A673 (cell line): ENCODE results near the gene CCDC6. TPM values are rescaled to one million over a fixed set of nuclear protein-coding genes. Genes with fewer than 3 reads are reported as not detected.
A peak's percentile ranks its signal among the peaks of the same experiment; 100 is the strongest.

ENCODE experiments used
- BruUV-seq: library from RNA; stranded (reverse); fragments of 400-500 nt; replicated peaks from 2 replicates; lab custom pipeline; 2021; lab: Mats Ljungman, UMichigan
- CTCF ChIA-PET: fragments of 300-600 bp; sonication (Branson Sonifier 250); formaldehyde crosslinking; loops from one replicate; lab custom pipeline; 2022; ENCODE audit warnings: antibody characterized with exemption; lab: Charles Lee
- POLR2A ChIA-PET: fragments of 300-600 bp; sonication (Branson Sonifier 250); formaldehyde crosslinking; loops from one replicate; lab custom pipeline; 2022; ENCODE audit warnings: antibody characterized with exemption; ENCODE audit not compliant: low non-redundant PET; lab: Charles Lee
- DNase-seq: peaks from one replicate; pipeline ENCODE4 v3.0.0-alpha.2; 2015; ENCODE audit warnings: low spot score
- H3K27ac ChIP-seq: fragments of 200-600 bp; sonication (generic); 2 replicates; pipeline ENCODE4 v1.5.1; 2016; ENCODE audit warnings: mixed run types, low read depth, mild to moderate bottlenecking, mixed read lengths, antibody characterized with exemption, low read length; ENCODE audit not compliant: poor library complexity, severe bottlenecking
- H3K27me3 ChIP-seq: fragments of 200-600 bp; sonication (generic); replicated peaks from 2 replicates; pipeline ENCODE4 v1.6.1; 2017; ENCODE audit warnings: mixed run types, low read depth, mild to moderate bottlenecking, mixed read lengths, antibody characterized with exemption, low read length; ENCODE audit not compliant: insufficient read depth, poor library complexity
- H3K36me3 ChIP-seq: fragments of 200-600 bp; sonication (generic); 2 replicates; pipeline ENCODE4 v1.6.1; 2016; ENCODE audit warnings: mixed run types, mild to moderate bottlenecking, mixed read lengths, antibody characterized with exemption, low read length; ENCODE audit not compliant: insufficient read depth, poor library complexity, severe bottlenecking
- H3K4me1 ChIP-seq: fragments of 200-600 bp; sonication (generic); 2 replicates; pipeline ENCODE4 v1.6.1; 2017; ENCODE audit warnings: mixed run types, mild to moderate bottlenecking, mixed read lengths, antibody characterized with exemption, low read length; ENCODE audit not compliant: insufficient read depth, poor library complexity, severe bottlenecking
- H3K4me3 ChIP-seq: fragments of 200-600 bp; sonication (generic); 2 replicates; pipeline ENCODE4 v1.5.1; 2016; ENCODE audit warnings: low read depth, mixed run types, mild to moderate bottlenecking, mixed read lengths, low read length; ENCODE audit not compliant: poor library complexity, severe bottlenecking
- H3K9me3 ChIP-seq: fragments of 200-600 bp; sonication (generic); 2 replicates; pipeline ENCODE4 v1.6.1; 2016; ENCODE audit warnings: mixed run types, low read depth, mild to moderate bottlenecking, mixed read lengths, antibody characterized with exemption, low read length; ENCODE audit not compliant: poor library complexity, severe bottlenecking
- CTCF ChIP-seq: fragments of 300-800, 200-600 bp; sonication (generic); conservative IDR thresholded peaks from 2 replicates; pipeline ENCODE4 v1.5.1; 2017; ENCODE audit warnings: low read depth, mild to moderate bottlenecking, antibody characterized with exemption, low read length, moderate library complexity, mixed read lengths
- EZH2 ChIP-seq: fragments of 200-600 bp; sonication (generic); IDR thresholded peaks from 2 replicates; pipeline ENCODE4 v1.6.1; 2017; ENCODE audit warnings: borderline replicate concordance, low read depth, mild to moderate bottlenecking, mixed read lengths, antibody characterized with exemption, low read length; ENCODE audit not compliant: poor library complexity, severe bottlenecking
- intact Hi-C: fragments of 100-400 bp; cut with micrococcal nuclease; formaldehyde crosslinking; loops from one replicate; pipeline ENCODE4 v1.10.0; 2022; ENCODE audit not compliant: unreplicated experiment
- total RNA-seq: library from RNA; stranded (reverse); gene quantifications from 2 replicates; pipeline ENCODE4 v1.2.3, GENCODE V29; 2021

Gene CCDC6
- total RNA-seq, 1 experiment from 2014 or later: 28.1 TPM

- DNase-seq: no peak
- intact Hi-C loops: loop anchor here (1.0 to 5.0 kb wide), 4 partner anchors 98 to 575 kb away; partner anchors contain the start of gene CCDC6
- no peaks in the 10 kb centered on the region for H3K9me3 ChIP-seq
- POLR2A ChIA-PET: no interaction called here
- TF ChIP-seq EZH2 (no peak), CTCF (no peak)
- peaks cover 18% of the 10 kb centered on the region for H3K36me3 ChIP-seq
- H3K4me3 ChIP-seq: no peak overlapping the region
- CTCF ChIA-PET: interaction anchor here (2.0 kb wide), 1 partner anchor 184 kb away, joined by 10 read pairs; no protein-coding TSS in a partner anchor
- H3K27me3 ChIP-seq: no peaks in the 10 kb centered on the region
- no TSS peak for BruUV-seq
- H3K4me1 ChIP-seq: peaks cover 27% of the 10 kb centered on the region
- H3K27ac ChIP-seq: no peak overlapping the region
These were observed 96.7 kb downstream of the CCDC6 start for GRCh38 chr10:59809644-59809974.

GRCh38 chr10:59808896-59809643 is 97.3 kb downstream of the CCDC6 start:
- BruUV-seq: no TSS peak
- POLR2A ChIA-PET: no interaction called here

More at GRCh38 chr10:59808896-59809643, 97.3 kb downstream of the CCDC6 start:
- Histone ChIP-seq H3K9me3 (no peaks in the 10 kb centered on the region), H3K4me3 (no peak overlapping the region), H3K4me1 (peaks cover 27% of the 10 kb centered on the region), H3K36me3 (peaks cover 23% of the 10 kb centered on the region), H3K27me3 (no peaks in the 10 kb centered on the region), H3K27ac (no peak overlapping the region)
- DNase-seq: peak; percentile 83
- TF ChIP-seq EZH2 (no peak), CTCF (peak; percentile 78)
- intact Hi-C loops: loop anchor here (1.0 to 5.0 kb wide), 4 partner anchors 98 to 574 kb away; partner anchors contain the start of gene CCDC6
- CTCF ChIA-PET: interaction anchor here (2.0 kb wide), 1 partner anchor 183 kb away, joined by 10 read pairs; no protein-coding TSS in a partner anchor
